Neuronal stem cell (in vitro differentiated cells): ENCODE data around the gene DCLK1.

Experiments used
- DNase-seq: peaks from one replicate; pipeline ENCODE4 v3.0.0-alpha.2; 2013; ENCODE audit warnings: low spot score
- H2AFZ ChIP-seq: one replicate; pipeline ENCODE4 v1.6.1; 2013; ENCODE audit warnings: mild to moderate bottlenecking, low read length, inconsistent platforms
- H2AK5ac ChIP-seq: 2 replicates; pipeline ENCODE4 v1.6.1; 2013; ENCODE audit warnings: low read depth, mild to moderate bottlenecking, inconsistent platforms, low read length, moderate library complexity, mixed read lengths
- H2BK120ac ChIP-seq: 2 replicates; pipeline ENCODE4 v1.6.1; 2013; ENCODE audit warnings: low read depth, mild to moderate bottlenecking, inconsistent platforms, low read length, moderate library complexity, mixed read lengths
- H2BK12ac ChIP-seq: one replicate; pipeline ENCODE4 v1.6.1; 2013; ENCODE audit warnings: low read length, inconsistent platforms
- H2BK15ac ChIP-seq: 2 replicates; pipeline ENCODE4 v1.6.1; 2013; ENCODE audit warnings: mild to moderate bottlenecking, low read length, inconsistent platforms, mixed read lengths
- H2BK5ac ChIP-seq: one replicate; pipeline ENCODE4 v1.6.1; 2013; ENCODE audit warnings: inconsistent platforms, mild to moderate bottlenecking, low read length, moderate library complexity
- H3K14ac ChIP-seq: one replicate; pipeline ENCODE4 v1.6.1; 2013; ENCODE audit warnings: low read length, inconsistent platforms
- H3K18ac ChIP-seq: 2 replicates; pipeline ENCODE4 v1.6.1; 2013; ENCODE audit warnings: low read length, inconsistent platforms
- H3K23ac ChIP-seq: 2 replicates; pipeline ENCODE4 v1.6.1; 2013; ENCODE audit warnings: low read depth, mild to moderate bottlenecking, mixed read lengths, low read length, inconsistent platforms; ENCODE audit not compliant: poor library complexity
- H3K27ac ChIP-seq: replicated peaks from 3 replicates; pipeline ENCODE4 v1.5.1; 2013; ENCODE audit warnings: low read length, inconsistent platforms
- H3K27me3 ChIP-seq, 3 experiments: 2 replicates each; pipeline ENCODE4 v1.6.1; 2013; ENCODE audit warnings: low read length in 3 of 3, mild to moderate bottlenecking in 2 of 3, inconsistent platforms in 1 of 3, low read depth in 1 of 3, mixed read lengths in 1 of 3, moderate library complexity in 1 of 3; ENCODE audit not compliant: control insufficient read depth in 3 of 3, insufficient read depth in 3 of 3
- H3K36me3 ChIP-seq, 2 donors: replicated peaks in 1 of 2; 2 replicates each; pipeline ENCODE4 v1.6.1; 2013; ENCODE audit warnings: low read length in 2 of 2; ENCODE audit not compliant: control insufficient read depth in 2 of 2, insufficient read depth in 2 of 2
- H3K4ac ChIP-seq: 2 replicates; pipeline ENCODE4 v1.6.1; 2013; ENCODE audit warnings: inconsistent platforms, mild to moderate bottlenecking, low read length, moderate library complexity
- H3K4me1 ChIP-seq, 2 donors: 1 replicate in 1 of 2; 2 replicates in 1 of 2; pipeline ENCODE4 v1.6.1; 2013; ENCODE audit warnings: low read length in 2 of 2, low read depth in 1 of 2; ENCODE audit not compliant: control insufficient read depth in 2 of 2, insufficient read depth in 1 of 2
- H3K4me2 ChIP-seq: one replicate; pipeline ENCODE4 v1.6.1; 2013; ENCODE audit warnings: mild to moderate bottlenecking, low read length, inconsistent platforms; ENCODE audit not compliant: insufficient read depth, poor library complexity, severe bottlenecking
- H3K4me3 ChIP-seq, 2 donors: 2 replicates each; pipeline ENCODE4 v1.5.1; 2013; ENCODE audit warnings: low read length in 2 of 2, mild to moderate bottlenecking in 2 of 2, inconsistent platforms in 1 of 2, moderate library complexity in 1 of 2
- H3K79me1 ChIP-seq: one replicate; pipeline ENCODE4 v1.6.1; 2013; ENCODE audit warnings: low read depth, mild to moderate bottlenecking, inconsistent platforms, low read length, moderate library complexity
- H3K9ac ChIP-seq: one replicate; pipeline ENCODE4 v1.6.1; 2013; ENCODE audit warnings: mild to moderate bottlenecking, low read depth, low read length, inconsistent platforms; ENCODE audit not compliant: poor library complexity
- H3K9me3 ChIP-seq, 2 donors: replicated peaks in 1 of 2; 2 replicates each; pipeline versions ENCODE3 to v1.6.1; 2013; ENCODE audit warnings: low read length in 2 of 2, mild to moderate bottlenecking in 2 of 2, inconsistent platforms in 1 of 2, low read depth in 1 of 2, mixed read lengths in 1 of 2, moderate library complexity in 1 of 2; ENCODE audit not compliant: control insufficient read depth in 2 of 2, insufficient read depth in 1 of 2
- H4K8ac ChIP-seq: one replicate; pipeline ENCODE4 v1.6.1; 2013; ENCODE audit warnings: low read depth, mild to moderate bottlenecking, inconsistent platforms, low read length, moderate library complexity
- H4K91ac ChIP-seq: one replicate; pipeline ENCODE4 v1.6.1; 2013; ENCODE audit warnings: low read length, low read depth, mild to moderate bottlenecking, inconsistent platforms; ENCODE audit not compliant: poor library complexity
- WGBS, 2 donors: extraction: QIAGEN DNeasy Blood & Tissue Kit; methylation state at CpG; one replicate each; pipeline ENCODE4 v1.1.7; 2013; ENCODE audit warnings: missing lambda C conversion rate in 2 of 2, mixed read lengths in 1 of 2; ENCODE audit not compliant: insufficient read length in 2 of 2, insufficient replicate concordance in 1 of 2; ENCODE audit errors: extremely low coverage in 2 of 2; 5-methylcytosine and 5-hydroxymethylcytosine counted together

The DCLK1 gene

DNA sequence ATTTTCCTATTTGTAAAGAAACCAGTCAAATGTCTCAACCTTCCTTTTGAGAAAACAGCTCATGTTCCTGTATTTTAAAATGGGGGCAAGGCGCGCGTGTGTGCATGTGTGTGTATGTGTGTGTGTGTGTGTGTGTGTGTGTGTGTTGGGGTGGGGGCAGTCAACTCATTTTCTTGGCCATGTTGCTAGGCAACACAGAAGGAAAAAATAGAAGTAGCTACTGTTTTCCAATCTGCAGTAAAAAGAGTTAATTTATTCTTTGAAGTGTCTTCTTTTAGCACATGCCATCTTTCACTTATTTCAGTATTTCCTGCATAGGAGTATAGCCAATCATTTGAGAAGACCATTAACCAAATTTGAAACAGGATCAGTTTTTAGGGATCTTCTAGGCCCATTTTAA is 279.3 kb downstream of the DCLK1 start:
- H2BK5ac ChIP-seq: no peak overlapping the region
- H2BK15ac ChIP-seq: no peak overlapping the region
- no peaks in the 10 kb centered on the region for H3K9me3 ChIP-seq
- H3K14ac ChIP-seq: no peak overlapping the region
- no peak for DNase-seq
- no peak overlapping the region for H2BK120ac ChIP-seq
- H3K4me1 ChIP-seq: peaks cover 6 to 20% of the 10 kb centered on the region in 2 donors
- H3K23ac ChIP-seq: no peak overlapping the region
- H4K8ac ChIP-seq: no peak overlapping the region
- H3K27ac ChIP-seq: no peak overlapping the region
- no peak overlapping the region for H3K4me3 ChIP-seq
- no peaks in the 10 kb centered on the region for H3K27me3 ChIP-seq
- no CpG with 5 or more reads among the region's 3 CpGs for whole genome bisulfite sequencing, 2 donors
- no peak overlapping the region for H3K9ac ChIP-seq
- H2AK5ac ChIP-seq: no peak overlapping the region
- no peak overlapping the region for H2BK12ac ChIP-seq
- no peaks in the 10 kb centered on the region for H3K79me1 ChIP-seq
- no peak overlapping the region for H2AFZ ChIP-seq
- no peak overlapping the region for H3K18ac ChIP-seq
- no peak overlapping the region for H4K91ac ChIP-seq
- H3K4ac ChIP-seq: no peak overlapping the region
- no peak overlapping the region for H3K4me2 ChIP-seq
- no peaks in the 10 kb centered on the region for H3K36me3 ChIP-seq

GRCh38 chr13:35851356-35851755 is 279.8 kb downstream of the DCLK1 start:
- peaks cover 6 to 20% of the 10 kb centered on the region in 2 donors for H3K4me1 ChIP-seq
- DNase-seq: no peak
- H2AFZ ChIP-seq: peak overlapping the region; percentile 20
- no peak overlapping the region for H3K4me3 ChIP-seq
- H3K36me3 ChIP-seq: no peaks in the 10 kb centered on the region
- H2BK5ac ChIP-seq: no peak overlapping the region
- no peak overlapping the region for H3K9ac ChIP-seq
- H2AK5ac ChIP-seq: no peak overlapping the region
- H2BK120ac ChIP-seq: no peak overlapping the region
- no peak overlapping the region for H4K91ac ChIP-seq
- H3K14ac ChIP-seq: no peak overlapping the region
- H3K23ac ChIP-seq: no peak overlapping the region
- H2BK15ac ChIP-seq: no peak overlapping the region
- H4K8ac ChIP-seq: no peak overlapping the region
- no peaks in the 10 kb centered on the region for H3K79me1 ChIP-seq
- no peak overlapping the region for H3K27ac ChIP-seq
- no peak overlapping the region for H2BK12ac ChIP-seq
- no peak overlapping the region for H3K4me2 ChIP-seq
- H3K18ac ChIP-seq: no peak overlapping the region
- H3K27me3 ChIP-seq: no peaks in the 10 kb centered on the region
- no peak overlapping the region for H3K4ac ChIP-seq
- H3K9me3 ChIP-seq: no peaks in the 10 kb centered on the region
- WGBS, 2 donors: no CpG with 5 or more reads among the region's 5 CpGs

- Histone ChIP-seq H2BK5ac (no peak overlapping the region), H3K23ac (no peak overlapping the region), H3K27ac (no peak overlapping the region), H4K91ac (no peak overlapping the region), H3K18ac (no peak overlapping the region), H3K14ac (no peak overlapping the region), H3K9me3 (no peaks in the 10 kb centered on the region), H3K27me3 (no peaks in the 10 kb centered on the region), H3K4me2 (no peak overlapping the region), H2BK12ac (no peak overlapping the region), H4K8ac (no peak overlapping the region), H2AFZ (no peak overlapping the region), H3K9ac (no peak overlapping the region), H3K4me3 (no peak overlapping the region), H3K36me3 (no peaks in the 10 kb centered on the region), H3K79me1 (no peaks in the 10 kb centered on the region), H3K4me1 (peaks cover 5 to 13% of the 10 kb centered on the region in 2 donors), H2BK15ac (no peak overlapping the region), H3K4ac (no peak overlapping the region), H2BK120ac (no peak overlapping the region), H2AK5ac (no peak overlapping the region)
- DNase-seq: no peak
- WGBS, 2 donors: no CpG with 5 or more reads among the region's 5 CpGs
Observed at GRCh38 chr13:35850569-35850968, 280.6 kb downstream of the DCLK1 start.

DNA sequence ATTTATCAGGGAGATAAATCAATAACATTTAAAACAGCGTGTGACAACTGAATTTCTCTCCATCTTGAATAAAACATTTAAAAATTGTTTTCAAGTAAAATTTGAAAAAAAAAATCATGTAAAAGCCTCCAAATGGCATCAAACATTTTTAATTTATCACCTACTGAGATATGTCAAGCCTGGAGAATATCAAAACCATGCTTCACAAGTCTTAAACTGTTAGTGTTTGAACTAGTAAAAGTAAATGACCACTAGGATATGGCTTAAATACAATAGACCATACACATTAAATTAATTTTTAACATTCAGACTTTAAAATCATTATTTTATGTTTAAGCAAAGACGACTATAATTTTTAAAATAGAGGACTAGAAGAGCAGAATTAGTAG is 281.9 kb downstream of the DCLK1 start:
- Histone ChIP-seq H2BK120ac (no peak overlapping the region), H3K23ac (no peak overlapping the region), H3K4me1 (peaks cover under 1 to 9% of the 10 kb centered on the region in 2 donors), H3K4ac (no peak overlapping the region), H3K14ac (no peak overlapping the region), H3K18ac (no peak overlapping the region), H3K4me2 (no peak overlapping the region), H3K9me3 (no peaks in the 10 kb centered on the region), H2AFZ (no peak overlapping the region), H2BK5ac (no peak overlapping the region), H4K8ac (no peak overlapping the region), H2BK15ac (no peak overlapping the region), H3K36me3 (no peaks in the 10 kb centered on the region), H3K79me1 (no peaks in the 10 kb centered on the region), H4K91ac (no peak overlapping the region), H3K4me3 (no peak overlapping the region), H3K9ac (no peak overlapping the region), H3K27ac (no peak overlapping the region), H2BK12ac (no peak overlapping the region), H3K27me3 (no peaks in the 10 kb centered on the region), H2AK5ac (no peak overlapping the region)
- WGBS, 2 donors: no CpG with 5 or more reads among the region's 2 CpGs
- DNase-seq: no peak
